Hepatocyte (in vitro differentiated cells): ENCODE data around the gene EXOC1L.

ENCODE experiments used
- EZH2 ChIP-seq: fragments of 200-600 bp; sonication (generic); IDR thresholded peaks from 2 replicates; pipeline ENCODE4 v1.6.1; 2016; ENCODE audit warnings: antibody characterized with exemption, mild to moderate bottlenecking, borderline replicate concordance
- EZH2phosphoT487 ChIP-seq: fragments of 200-600 bp; sonication (generic); IDR thresholded peaks from one replicate; pipeline ENCODE4 v1.6.1; 2018; ENCODE audit warnings: antibody characterized with exemption, mild to moderate bottlenecking, low read depth, moderate library complexity; ENCODE audit not compliant: unreplicated experiment, severe bottlenecking
- TF ChIP-seq, protein P1 (sequence below): fragments of 200-600 bp; sonication (generic); IDR thresholded peaks from 2 replicates; pipeline ENCODE4 v1.5.1; 2016; ENCODE audit warnings: antibody characterized with exemption, mild to moderate bottlenecking; ENCODE audit not compliant: poor library complexity

- TF ChIP-seq, protein P1, sequence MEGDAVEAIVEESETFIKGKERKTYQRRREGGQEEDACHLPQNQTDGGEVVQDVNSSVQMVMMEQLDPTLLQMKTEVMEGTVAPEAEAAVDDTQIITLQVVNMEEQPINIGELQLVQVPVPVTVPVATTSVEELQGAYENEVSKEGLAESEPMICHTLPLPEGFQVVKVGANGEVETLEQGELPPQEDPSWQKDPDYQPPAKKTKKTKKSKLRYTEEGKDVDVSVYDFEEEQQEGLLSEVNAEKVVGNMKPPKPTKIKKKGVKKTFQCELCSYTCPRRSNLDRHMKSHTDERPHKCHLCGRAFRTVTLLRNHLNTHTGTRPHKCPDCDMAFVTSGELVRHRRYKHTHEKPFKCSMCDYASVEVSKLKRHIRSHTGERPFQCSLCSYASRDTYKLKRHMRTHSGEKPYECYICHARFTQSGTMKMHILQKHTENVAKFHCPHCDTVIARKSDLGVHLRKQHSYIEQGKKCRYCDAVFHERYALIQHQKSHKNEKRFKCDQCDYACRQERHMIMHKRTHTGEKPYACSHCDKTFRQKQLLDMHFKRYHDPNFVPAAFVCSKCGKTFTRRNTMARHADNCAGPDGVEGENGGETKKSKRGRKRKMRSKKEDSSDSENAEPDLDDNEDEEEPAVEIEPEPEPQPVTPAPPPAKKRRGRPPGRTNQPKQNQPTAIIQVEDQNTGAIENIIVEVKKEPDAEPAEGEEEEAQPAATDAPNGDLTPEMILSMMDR: no peak
- TF ChIP-seq EZH2phosphoT487 (no peak), EZH2 (no peak)
Measured at GRCh38 chr4:55783584-55783983, 36.0 kb upstream of the EXOC1L start.
